ENCODE results near the gene NINJ2. TPM values are rescaled to one million over a fixed set of nuclear protein-coding genes. Genes with fewer than 3 reads are reported as not detected.
"Not testable (repeated sequence)": the region's sequence is repeated elsewhere in the genome, so short reads cannot be mapped to it uniquely, and the experiment has no call there.

NINJ2 gene
- total RNA-seq, 1 donor from 2014 or later, result 4.9 TPM

DNA sequence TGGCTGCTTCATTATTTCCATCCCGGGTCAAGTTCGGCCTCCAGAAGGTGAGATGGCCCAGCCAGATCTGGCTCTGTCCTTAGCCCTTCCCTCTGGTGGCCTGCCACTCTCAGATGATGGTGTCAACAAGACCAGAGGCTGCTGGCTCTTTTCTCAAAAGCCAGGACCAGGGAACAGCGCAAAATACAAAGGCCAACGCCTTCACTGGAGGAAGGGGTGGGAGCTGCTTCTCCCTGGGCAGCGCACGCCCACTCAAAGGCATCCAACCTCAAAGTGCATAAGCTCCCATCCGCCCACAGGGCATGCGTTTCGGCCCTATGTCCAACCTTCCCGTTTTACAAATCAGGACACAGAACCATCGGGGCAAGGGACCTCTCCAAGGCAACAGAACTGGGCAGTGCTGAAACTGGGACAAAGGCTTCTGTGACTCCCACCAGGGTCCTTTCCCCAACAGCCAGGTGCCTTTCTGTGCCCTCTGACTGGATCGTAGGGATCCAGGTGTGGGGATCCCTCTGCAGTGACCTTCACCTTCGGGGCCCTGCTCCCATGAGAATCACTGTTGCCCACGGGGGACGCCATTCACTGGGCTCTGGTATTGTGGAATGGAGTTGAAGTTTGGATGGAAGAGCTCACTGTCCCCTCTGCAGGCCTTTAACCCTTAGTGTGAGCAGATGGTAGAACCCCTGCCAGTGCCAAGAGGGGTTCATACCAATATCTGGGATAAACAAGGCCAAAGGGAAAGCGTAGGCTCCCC, 76.8 kb downstream of the NINJ2 start:
- DNase-seq (ENCODE audit: low spot score), result no peak

DNA sequence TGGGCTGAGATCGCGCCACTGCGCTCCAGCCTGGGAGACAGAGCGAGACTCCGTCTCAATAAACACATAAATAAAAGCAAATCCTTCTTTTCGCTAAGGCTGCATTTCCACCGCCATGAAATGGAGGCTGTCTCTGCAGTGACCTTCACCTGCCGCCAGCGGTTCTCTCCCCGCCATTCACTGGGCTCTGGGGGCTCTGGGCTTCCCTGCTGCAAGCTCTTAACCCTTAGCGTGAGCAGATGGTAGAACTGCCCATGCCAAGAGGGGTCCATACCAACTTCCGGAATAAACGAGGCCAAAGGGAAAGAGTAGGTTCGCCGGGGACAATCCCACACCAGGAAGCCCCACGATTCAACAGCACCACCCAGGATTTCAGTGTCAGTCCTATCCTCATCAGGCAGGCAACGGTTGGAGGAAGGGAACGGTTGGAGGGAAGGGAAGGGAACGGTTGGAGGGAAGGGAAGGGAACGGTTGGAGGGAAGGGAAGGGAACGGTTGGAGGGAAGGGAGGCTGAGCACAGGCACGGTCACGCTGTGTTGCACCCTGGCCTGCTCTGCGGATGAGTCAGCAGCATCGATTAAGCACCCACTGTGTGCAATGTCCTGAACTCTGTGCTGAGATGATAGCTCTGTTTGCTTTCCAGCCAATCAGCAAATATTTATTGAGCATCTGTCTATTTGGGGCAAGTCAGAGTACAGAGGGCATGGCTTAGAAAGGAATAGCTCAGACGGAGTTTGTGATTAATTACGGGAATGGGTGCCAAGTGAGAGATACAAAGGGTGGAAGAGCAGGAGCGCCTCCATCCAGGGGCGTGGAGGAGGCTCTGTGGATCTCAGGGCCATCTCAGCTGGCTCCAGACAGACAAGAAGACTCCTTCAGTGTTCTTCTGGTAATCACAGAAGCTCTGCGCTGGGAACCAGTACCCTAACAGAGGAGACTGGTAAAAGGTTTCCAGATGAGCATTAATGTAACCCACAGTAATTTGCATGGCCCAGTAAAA, 77.9 kb downstream of the NINJ2 start:
- no peak for DNase-seq (ENCODE audit: low spot score)

- DNase-seq (ENCODE audit: low spot score), result no peak
Observed at GRCh38 chr12:583251-583869, 79.9 kb downstream of the NINJ2 start.

DNA sequence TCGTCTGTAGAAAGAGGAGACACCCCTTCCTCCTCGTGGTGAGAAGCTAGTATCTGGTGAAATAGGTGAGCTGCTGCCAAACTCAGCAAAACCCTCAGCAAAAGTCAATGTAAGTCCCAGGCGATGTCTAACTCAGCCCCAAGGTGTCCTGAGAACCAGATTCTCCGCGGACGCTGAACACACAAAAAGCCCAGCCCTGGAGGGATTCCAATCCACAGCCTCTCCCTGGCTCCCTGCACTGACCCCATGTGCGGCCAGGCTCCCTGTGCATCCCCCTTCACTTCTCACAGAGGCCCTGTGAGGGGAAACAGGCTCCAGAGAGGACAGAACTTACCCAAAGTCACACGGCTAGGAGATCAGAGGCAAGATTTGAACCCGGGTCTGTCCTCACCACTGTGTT, 81.5 kb downstream of the NINJ2 start:
- no peak for DNase-seq (ENCODE audit: low spot score)

GRCh38 chr12:581321-581720, 81.9 kb downstream of the NINJ2 start:
- no peak for DNase-seq (ENCODE audit: low spot score)

- DNase-seq (ENCODE audit: low spot score), result no peak
Observed at GRCh38 chr12:580813-581212, 82.4 kb downstream of the NINJ2 start.

DNA sequence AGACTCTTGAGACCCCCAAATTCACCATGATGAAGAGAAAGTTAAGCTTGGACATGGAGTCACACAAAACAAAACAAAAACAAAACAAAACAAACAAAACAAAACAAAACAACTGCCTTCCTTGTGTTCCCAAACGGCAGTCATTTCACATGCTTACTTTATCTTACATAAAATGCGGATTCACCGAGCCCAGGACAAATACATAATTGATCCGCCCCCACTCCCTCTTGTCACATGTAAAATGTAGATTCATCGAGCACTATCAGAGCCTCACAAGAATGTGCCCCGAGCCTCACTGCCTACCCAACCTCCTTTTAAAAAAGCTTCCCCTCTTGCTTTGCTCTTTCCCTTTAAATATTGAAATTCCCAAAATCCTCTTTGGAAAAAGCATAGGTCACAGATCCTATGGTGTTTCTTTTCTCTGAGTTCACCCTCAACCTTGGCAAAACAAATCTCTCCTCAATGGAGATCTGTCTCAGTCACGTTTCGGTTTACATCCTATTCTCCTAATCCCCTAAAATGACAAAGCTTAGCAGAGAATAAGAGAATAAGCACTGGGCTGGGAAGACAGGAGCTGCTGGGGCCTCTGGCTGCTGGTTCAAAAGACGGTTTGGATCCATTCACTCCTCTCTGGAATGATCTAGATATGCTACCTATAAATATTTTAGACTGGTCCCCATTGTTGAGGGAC, 83.7 kb downstream of the NINJ2 start:
- no peak for DNase-seq (ENCODE audit: low spot score)

DNA sequence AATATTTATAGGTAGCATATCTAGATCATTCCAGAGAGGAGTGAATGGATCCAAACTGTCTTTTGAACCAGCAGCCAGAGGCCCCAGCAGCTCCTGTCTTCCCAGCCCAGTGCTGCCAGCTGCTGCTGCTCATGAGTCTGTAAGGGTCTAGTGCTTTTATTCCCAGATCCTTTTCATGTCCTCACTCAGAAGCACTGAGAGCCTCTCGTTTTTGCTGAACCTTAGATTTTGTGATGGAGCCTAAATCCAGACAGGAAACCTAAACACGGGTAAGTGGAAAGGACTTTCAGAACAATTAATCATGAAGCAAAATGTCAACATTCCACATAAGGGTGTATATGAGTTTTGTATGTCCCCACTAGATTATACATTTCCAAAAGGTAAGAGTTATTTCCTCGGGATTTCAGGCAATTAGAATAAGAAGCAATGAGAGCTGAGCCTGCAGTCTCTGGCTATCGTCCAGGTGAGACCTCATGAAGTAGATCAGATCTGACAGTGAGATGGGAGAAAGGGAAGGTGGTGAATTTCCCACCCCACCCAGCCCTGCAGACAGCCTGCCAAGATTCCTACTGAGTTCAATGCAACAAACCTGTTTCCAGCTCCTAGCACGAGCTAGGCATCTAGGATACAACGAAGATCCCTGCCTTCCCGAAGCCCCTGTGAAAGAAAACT, 84.4 kb downstream of the NINJ2 start:
- DNase-seq (ENCODE audit: low spot score), result no peak

DNA sequence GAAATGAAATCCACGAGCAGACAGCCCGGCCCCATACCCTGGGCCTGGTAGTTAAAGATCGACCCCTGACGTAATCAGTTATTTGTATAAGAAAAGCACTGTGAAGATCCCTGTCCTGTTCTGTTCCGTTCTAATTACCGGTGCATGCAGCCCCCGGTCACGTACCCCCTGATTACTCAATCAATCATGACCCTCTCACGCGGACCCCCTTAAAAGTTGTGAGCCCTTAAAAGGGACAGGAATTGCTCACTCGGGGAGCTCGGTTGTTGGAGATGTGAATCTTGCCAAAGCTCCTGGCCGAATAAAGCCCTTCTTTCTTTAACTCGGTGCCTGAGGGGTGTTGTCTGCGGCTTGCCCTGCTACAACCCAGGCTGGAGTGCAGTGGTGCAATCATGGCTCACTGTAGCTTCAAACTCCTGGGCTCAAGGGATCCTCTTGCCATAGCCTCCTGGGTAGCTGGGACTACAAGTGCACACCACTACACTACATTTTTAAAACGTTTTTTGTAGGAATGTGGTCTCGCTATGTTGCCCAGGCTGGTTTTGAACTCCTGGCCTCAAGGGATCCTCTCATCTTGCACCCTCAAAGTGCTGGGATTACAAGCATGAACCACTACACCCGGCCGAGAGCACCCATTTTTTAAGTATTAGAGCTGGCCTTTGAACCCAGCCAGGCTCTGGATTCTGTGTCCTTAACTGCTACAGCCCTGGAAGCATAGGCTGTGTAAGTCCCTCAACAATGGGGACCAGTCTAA, 85.1 kb downstream of the NINJ2 start:
- not testable (repeated sequence) for DNase-seq (ENCODE audit: low spot score)

- no peak for DNase-seq (ENCODE audit: low spot score)
Observed at GRCh38 chr12:576615-577110, 86.6 kb downstream of the NINJ2 start.

DNA sequence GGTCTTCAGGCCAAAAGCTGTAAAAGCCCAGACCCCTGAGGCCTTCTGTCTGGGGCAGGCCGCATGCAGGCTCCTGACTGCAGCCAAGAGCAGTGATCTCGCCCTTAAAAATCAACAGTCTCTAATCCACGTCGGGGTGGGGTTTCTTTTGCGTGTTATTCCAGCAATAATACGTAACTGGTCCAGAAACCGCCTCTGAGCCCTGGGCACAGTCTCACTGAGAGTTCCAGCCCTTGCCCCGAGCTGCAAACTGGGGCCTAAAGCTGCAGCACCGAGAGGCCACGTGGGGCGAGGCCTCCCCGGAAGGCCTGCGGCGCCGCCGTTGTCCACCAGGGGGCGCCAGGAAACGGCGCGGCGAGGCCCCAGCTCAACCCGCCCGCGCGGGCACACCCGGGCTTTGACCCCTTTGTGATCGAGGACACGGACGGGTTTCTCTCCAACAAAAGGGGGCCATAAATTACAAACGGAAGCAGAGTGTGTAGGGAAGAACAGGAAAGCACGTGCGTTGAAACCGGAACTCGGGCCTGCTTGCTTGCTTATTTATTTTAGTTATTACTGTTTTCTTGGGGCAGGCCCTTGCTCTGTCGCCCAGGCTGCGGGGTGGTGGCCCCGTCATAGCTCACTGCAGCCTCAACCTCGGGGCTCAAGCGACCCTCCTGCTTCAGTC, 87.2 kb downstream of the NINJ2 start:
- peak; percentile 83 for DNase-seq (ENCODE audit: low spot score)

DNA sequence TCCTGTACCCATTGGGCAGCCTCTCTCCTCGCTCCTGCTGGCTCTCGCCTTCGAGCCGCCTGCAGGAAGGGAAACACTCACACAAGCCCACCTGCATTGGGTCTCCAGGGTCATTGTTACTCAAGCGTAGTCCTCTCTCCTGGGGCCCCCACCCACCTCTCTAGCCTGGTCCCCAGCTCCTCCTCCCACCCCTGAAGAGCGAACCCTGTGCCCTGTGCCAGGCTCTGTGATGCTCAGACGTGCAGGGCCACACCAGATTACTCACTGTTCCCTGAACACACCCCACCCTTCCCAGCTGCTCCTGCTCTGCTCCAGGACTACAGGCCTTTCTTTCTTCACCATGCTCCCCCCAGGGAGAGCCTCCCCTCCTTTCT, 88.1 kb downstream of the NINJ2 start:
- no peak for DNase-seq (ENCODE audit: low spot score)

DNA sequence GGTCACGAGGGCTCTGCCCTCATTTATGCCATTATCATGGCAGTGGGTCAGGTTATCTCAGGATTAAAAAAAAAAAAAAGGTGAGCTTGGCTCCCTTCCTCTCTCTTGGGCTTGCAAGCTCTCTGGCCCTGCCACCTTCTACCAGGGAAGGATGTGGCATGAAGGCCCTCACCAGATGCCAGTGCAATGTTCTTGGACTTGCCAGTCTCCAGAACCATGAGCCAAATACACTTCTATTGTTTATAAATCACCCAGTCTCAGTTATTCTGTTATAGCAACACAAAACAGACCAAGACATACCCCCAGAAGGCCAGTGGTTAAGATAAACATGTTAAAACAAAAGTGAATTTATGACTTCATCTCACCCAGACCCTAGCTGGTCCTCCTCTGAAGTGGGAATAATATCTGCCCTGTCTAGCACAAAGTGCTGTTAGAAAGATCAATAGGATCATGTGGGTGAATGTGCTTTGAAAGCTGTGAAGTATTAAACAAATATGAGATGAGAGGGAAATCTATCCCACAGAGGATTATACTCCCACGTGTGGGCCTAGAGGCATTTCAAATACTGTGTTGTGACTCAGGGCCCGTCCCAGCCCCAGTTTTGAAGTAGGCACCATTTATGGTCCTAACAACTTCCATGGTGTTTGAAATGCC, 88.6 kb downstream of the NINJ2 start:
- no peak for DNase-seq (ENCODE audit: low spot score)

- DNase-seq (ENCODE audit: low spot score), result no peak
Observed at GRCh38 chr12:573232-573631, 90.0 kb downstream of the NINJ2 start.

DNA sequence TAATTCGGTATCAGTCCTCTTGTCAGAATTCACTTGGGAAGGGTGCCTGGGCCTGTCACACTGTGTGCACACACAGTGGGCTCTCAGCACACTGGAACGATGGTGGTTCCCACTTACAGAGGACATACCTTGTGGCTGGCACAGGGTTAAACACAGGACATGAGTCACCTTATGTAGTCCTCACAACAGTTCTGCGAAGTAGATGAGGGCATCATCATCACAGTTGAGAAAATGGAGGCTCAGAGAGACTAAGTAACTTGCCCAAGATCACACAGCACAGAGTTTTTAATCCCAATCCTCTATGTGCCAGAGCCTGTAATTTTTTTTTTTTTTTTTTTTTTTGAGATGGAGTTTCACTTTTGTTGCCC, 90.7 kb downstream of the NINJ2 start:
- no peak for DNase-seq (ENCODE audit: low spot score)

GRCh38 chr12:571795-572531, 91.3 kb downstream of the NINJ2 start:
- DNase-seq (ENCODE audit: low spot score), result no peak

GRCh38 chr12:570921-571794, 92.1 kb downstream of the NINJ2 start:
- DNase-seq (ENCODE audit: low spot score), result peak; percentile 86
